ENCODE results near the gene VEGFA. TPM values are rescaled to one million over a fixed set of nuclear protein-coding genes. Genes with fewer than 3 reads are reported as not detected.

VEGFA gene
- total RNA-seq, 4 donors from 2014 or later, result 81.0 to 247 (median 156) TPM

- TF ChIP-seq POLR2A (IDR thresholded peaks at IDR 0.05) (no peak), CTCF (IDR thresholded peaks at IDR 0.05) (no peak)
- intact Hi-C loops (cut with DNase I; ENCODE audit: low total_unique reads), result no loop called here
- no peak for DNase-seq
- Histone ChIP-seq H3K9me3 (no peaks in the 10 kb centered on the region), H3K36me3 (no peaks in the 10 kb centered on the region), H3K27me3 (no peaks in the 10 kb centered on the region), H3K27ac (no peak overlapping the region), H3K4me3 (no peak overlapping the region), H3K4me1 (no peaks in the 10 kb centered on the region)
Observed at GRCh38 chr6:43741829-43742228, 28.2 kb upstream of the VEGFA start.

- no peak overlapping the region for H3K27ac ChIP-seq
- DNase-seq, result no peak
- H3K36me3 ChIP-seq, result no peaks in the 10 kb centered on the region
- no peaks in the 10 kb centered on the region for H3K9me3 ChIP-seq
- no peak overlapping the region for H3K4me3 ChIP-seq
- TF ChIP-seq CTCF (IDR thresholded peaks at IDR 0.05), result no peak
- TF ChIP-seq POLR2A (IDR thresholded peaks at IDR 0.05), result no peak
- no peaks in the 10 kb centered on the region for H3K27me3 ChIP-seq
- H3K4me1 ChIP-seq, result no peaks in the 10 kb centered on the region
- intact Hi-C loops (cut with DNase I; ENCODE audit: low total_unique reads), result no loop called here
Observed at GRCh38 chr6:43742285-43742684, 27.7 kb upstream of the VEGFA start.

GRCh38 chr6:43742931-43743632, 26.9 kb upstream of the VEGFA start:
- intact Hi-C loops (cut with DNase I; ENCODE audit: low total_unique reads), result no loop called here

DNA sequence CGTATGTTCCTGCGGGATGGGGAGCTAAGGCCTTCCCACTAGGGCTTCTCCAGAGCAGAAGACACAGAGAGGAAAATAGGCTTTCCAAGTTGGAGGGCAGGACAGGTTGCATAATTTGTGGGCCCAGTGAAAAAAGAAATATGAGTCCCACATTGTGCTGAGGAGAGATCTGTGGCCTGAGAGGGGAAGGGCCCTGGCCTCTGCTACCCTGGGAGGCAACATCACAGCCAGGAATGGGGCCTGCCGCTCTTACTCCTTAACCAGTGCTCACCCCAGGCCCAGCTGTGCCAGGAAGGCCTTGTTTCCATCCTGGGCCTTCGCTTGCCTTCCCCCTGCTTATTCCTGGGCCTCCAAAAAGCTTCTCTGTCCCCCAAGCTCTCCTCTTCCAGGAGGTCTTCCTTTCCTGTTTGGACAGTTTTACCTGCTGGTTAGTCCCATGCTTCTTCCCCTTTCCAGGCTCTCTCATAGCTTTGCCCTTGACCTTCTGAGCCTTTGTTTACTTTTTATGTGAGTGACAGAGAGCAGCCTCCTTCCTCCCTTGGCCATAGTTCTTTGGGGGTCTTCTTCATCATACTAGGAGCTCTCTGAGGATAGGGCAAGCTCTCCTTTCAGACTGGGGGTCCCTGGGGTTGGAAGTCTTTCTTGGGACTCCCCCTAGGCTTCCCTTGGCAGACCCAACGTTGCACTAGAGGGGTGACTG, 26.2 kb upstream of the VEGFA start:
- H3K27me3 ChIP-seq, result no peaks in the 10 kb centered on the region
- H3K9me3 ChIP-seq, result no peaks in the 10 kb centered on the region
- intact Hi-C loops (cut with DNase I; ENCODE audit: low total_unique reads), result no loop called here
- TF ChIP-seq CTCF (IDR thresholded peaks at IDR 0.05) (no peak), POLR2A (IDR thresholded peaks at IDR 0.05) (no peak)
- H3K4me1 ChIP-seq, result no peaks in the 10 kb centered on the region
- H3K36me3 ChIP-seq, result no peaks in the 10 kb centered on the region
- no peak for DNase-seq
- no peak overlapping the region for H3K4me3 ChIP-seq
- H3K27ac ChIP-seq, result no peak overlapping the region

More at GRCh38 chr6:43742931-43743632, 26.9 kb upstream of the VEGFA start:
- no peaks in the 10 kb centered on the region for H3K9me3 ChIP-seq
- H3K4me3 ChIP-seq, result no peak overlapping the region
- H3K4me1 ChIP-seq, result no peaks in the 10 kb centered on the region
- no peaks in the 10 kb centered on the region for H3K36me3 ChIP-seq
- TF ChIP-seq POLR2A (IDR thresholded peaks at IDR 0.05) (no peak), CTCF (IDR thresholded peaks at IDR 0.05) (no peak)
- no peaks in the 10 kb centered on the region for H3K27me3 ChIP-seq
- no peak overlapping the region for H3K27ac ChIP-seq
- no peak for DNase-seq

DNA sequence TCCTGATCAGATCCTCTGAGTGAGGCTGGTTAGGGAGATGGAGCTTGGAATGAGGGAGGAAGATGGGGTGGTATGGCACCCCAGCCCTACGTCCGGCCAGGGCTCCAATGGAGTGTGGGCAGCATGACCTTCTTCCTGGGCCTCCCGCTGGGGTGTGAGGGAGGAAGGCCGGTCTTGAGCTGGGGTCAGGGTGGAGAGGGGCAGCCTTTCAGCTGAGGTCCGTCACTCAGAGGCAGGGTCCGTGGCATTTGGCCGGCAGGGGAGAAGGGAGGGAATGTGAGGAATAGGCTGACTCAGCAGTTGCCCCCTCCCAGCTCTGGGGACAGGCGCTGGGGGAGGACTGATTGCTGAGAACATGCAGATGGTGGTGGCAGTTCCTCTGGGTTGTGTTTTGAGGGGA, 25.5 kb upstream of the VEGFA start:
- H3K9me3 ChIP-seq, result no peaks in the 10 kb centered on the region
- no peaks in the 10 kb centered on the region for H3K4me1 ChIP-seq
- intact Hi-C loops (cut with DNase I; ENCODE audit: low total_unique reads), result no loop called here
- H3K27ac ChIP-seq, result no peak overlapping the region
- TF ChIP-seq POLR2A (IDR thresholded peaks at IDR 0.05) (no peak), CTCF (IDR thresholded peaks at IDR 0.05) (no peak)
- DNase-seq, result no peak
- H3K36me3 ChIP-seq, result no peaks in the 10 kb centered on the region
- H3K4me3 ChIP-seq, result no peak overlapping the region
- H3K27me3 ChIP-seq, result no peaks in the 10 kb centered on the region
